Activated B cell treated with CpG ODN at 0.5 μM for 24 hours (primary cell): ENCODE data around the gene CUX1. TPM values are rescaled to one million over a fixed set of nuclear protein-coding genes. Genes with fewer than 3 reads are reported as not detected.
"Not testable (repeated sequence)": the region's sequence is repeated elsewhere in the genome, so short reads cannot be mapped to it uniquely, and the experiment has no call there.

ENCODE experiments used
- ATAC-seq: fragments of 200-7000 bp; cut with Tn5 transposase; one replicate; pipeline ENCODE4 v1.10.0; 2021; ENCODE audit warnings: low read depth, mild to moderate bottlenecking, moderate library complexity
- CTCF ChIA-PET: fragments of 350-600 bp; sonication (Branson Sonifier 250); formaldehyde crosslinking; loops from one replicate; lab custom pipeline; 2021; ENCODE audit warnings: antibody characterized with exemption; lab: Charles Lee
- POLR2A ChIA-PET: fragments of 350-600 bp; sonication (Branson Sonifier 250); formaldehyde crosslinking; loops from one replicate; lab custom pipeline; 2021; ENCODE audit warnings: antibody characterized with exemption; lab: Charles Lee
- DNase-seq: peaks from one replicate; pipeline ENCODE4 v3.0.0; 2022
- H3K27ac Mint-ChIP-seq: one replicate; pipeline ENCODE4 v1.8.0; 2020; ENCODE audit warnings: mixed read lengths
- H3K27me3 Mint-ChIP-seq: one replicate; pipeline ENCODE4 v1.8.0; 2021; ENCODE audit warnings: mixed read lengths
- H3K36me3 Mint-ChIP-seq: one replicate; pipeline ENCODE4 v1.8.0; 2021; ENCODE audit warnings: low read depth, mixed read lengths
- H3K4me1 Mint-ChIP-seq: one replicate; pipeline ENCODE4 v1.8.0; 2021; ENCODE audit warnings: mixed read lengths
- H3K4me3 Mint-ChIP-seq: one replicate; pipeline ENCODE4 v1.8.0; 2020; ENCODE audit warnings: mild to moderate bottlenecking, mixed read lengths
- H3K9me3 Mint-ChIP-seq: one replicate; pipeline ENCODE4 v1.8.0; 2020; ENCODE audit warnings: mixed read lengths
- intact Hi-C: fragments of 100-400 bp; cut with micrococcal nuclease; formaldehyde crosslinking; loops from one replicate; pipeline ENCODE4 v1.15.1; 2024
- total RNA-seq: library from RNA; stranded (reverse); gene quantifications from 2 replicates; pipeline ENCODE4 v1.2.3, GENCODE V29; 2022
- TF ChIP-seq, protein P1 (sequence below): fragments of 200-600 bp; IDR thresholded peaks from one replicate; pipeline ENCODE4 v1.8.0; 2022; ENCODE audit warnings: antibody characterized with exemption, mild to moderate bottlenecking

The CUX1 gene
- total RNA-seq, 1 donor from 2014 or later = 61.7 TPM

DNA sequence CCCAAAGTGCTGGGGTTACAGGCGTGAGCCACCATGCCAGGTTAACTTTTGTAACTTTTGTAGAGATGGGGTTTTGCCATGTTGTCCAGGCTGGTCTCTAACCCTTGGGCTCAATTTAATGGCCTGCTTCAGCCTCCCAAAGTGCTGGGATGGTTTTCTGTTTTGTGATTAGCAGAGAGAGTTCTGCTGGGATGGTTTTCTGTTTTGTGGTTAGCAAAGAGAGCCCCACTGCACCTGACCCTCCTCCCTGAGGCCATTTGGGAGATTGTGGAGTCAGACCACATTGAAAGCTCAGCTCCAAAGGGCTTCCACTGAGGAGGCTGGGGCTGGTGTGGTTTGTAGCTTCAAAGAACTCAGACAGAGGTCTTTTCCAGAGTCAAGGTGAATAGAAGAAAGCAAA is 29.6 kb upstream of the CUX1 start:
- TF ChIP-seq, protein P1, sequence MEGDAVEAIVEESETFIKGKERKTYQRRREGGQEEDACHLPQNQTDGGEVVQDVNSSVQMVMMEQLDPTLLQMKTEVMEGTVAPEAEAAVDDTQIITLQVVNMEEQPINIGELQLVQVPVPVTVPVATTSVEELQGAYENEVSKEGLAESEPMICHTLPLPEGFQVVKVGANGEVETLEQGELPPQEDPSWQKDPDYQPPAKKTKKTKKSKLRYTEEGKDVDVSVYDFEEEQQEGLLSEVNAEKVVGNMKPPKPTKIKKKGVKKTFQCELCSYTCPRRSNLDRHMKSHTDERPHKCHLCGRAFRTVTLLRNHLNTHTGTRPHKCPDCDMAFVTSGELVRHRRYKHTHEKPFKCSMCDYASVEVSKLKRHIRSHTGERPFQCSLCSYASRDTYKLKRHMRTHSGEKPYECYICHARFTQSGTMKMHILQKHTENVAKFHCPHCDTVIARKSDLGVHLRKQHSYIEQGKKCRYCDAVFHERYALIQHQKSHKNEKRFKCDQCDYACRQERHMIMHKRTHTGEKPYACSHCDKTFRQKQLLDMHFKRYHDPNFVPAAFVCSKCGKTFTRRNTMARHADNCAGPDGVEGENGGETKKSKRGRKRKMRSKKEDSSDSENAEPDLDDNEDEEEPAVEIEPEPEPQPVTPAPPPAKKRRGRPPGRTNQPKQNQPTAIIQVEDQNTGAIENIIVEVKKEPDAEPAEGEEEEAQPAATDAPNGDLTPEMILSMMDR = no peak
- Mint-ChIP-seq H3K27me3 (peaks cover 4% of the 10 kb centered on the region), H3K4me3 (no peak overlapping the region), H3K4me1 (no peaks in the 10 kb centered on the region), H3K36me3 (no peaks in the 10 kb centered on the region), H3K27ac (no peak overlapping the region), H3K9me3 (no peaks in the 10 kb centered on the region)
- no peak for ATAC-seq
- no peak for DNase-seq
- CTCF ChIA-PET = no interaction called here
- POLR2A ChIA-PET = no interaction called here
- intact Hi-C loops = no loop called here

DNA sequence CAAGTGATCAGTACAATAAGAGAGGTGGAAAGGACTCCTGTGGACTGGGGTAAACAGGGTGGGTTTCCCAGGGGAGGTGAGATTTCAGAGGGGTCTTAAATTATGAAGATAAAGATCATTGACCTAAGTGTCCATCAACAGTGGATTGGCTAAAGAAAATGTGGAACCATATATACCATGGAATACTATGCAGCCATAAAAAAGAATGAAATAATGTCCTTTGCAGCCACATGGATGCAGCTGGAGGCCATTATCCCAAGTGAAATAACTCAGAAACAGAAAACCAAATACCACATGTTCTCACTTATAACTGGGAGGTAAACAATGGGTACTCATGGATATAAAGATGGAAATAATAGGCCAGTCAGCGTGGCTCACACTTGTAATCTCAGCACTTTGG is 28.9 kb upstream of the CUX1 start:
- DNase-seq = no peak
- Mint-ChIP-seq H3K36me3 (no peaks in the 10 kb centered on the region), H3K4me1 (no peaks in the 10 kb centered on the region), H3K27ac (no peak overlapping the region), H3K9me3 (no peaks in the 10 kb centered on the region), H3K4me3 (no peak overlapping the region), H3K27me3 (peaks cover 2% of the 10 kb centered on the region)
- CTCF ChIA-PET = no interaction called here
- intact Hi-C loops = no loop called here
- no peak for ATAC-seq
- TF ChIP-seq, protein P1 = no peak
- POLR2A ChIA-PET = no interaction called here

DNA sequence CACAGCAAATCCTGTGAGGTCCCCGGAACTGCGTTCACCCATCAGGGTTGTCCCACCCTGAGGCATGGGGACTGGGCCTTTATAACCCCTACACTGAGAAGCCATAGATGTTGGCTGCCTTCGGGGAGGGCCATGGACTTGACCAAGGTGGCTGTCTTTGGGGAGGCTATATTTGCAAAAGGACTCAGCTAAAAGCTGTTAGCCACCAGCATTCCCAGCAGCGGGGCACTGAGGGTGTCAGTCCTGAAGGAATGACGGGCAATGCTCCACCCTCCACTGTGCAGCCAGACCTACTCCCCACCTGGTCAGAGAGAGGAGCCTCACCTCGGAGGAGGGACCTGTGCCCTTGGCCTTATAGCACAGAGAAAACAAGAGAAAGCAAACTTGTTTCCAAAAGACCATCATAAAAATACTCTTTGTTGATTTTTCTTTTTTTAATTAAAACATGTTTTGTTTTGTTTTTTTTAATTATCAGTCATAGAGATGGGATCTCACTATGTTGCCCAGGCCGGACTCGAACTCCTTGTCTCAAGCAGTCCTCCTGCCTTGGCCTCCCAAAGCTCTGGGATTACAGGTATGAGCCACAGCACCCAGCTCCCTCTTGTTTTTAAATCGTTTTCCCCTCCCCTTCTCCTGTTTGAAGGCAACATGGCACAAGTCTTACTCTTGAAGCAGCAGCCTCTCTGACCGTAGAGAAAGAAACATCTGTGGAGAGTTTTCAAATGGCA is 26.7 kb upstream of the CUX1 start:
- Mint-ChIP-seq H3K9me3 (no peaks in the 10 kb centered on the region), H3K4me1 (no peaks in the 10 kb centered on the region), H3K27me3 (no peaks in the 10 kb centered on the region), H3K27ac (no peak overlapping the region), H3K4me3 (no peak overlapping the region), H3K36me3 (no peaks in the 10 kb centered on the region)
- ChIA-PET CTCF (no interaction called here), POLR2A (no interaction called here)
- ATAC-seq (no peak), DNase-seq (no peak)
- intact Hi-C loops = no loop called here
- TF ChIP-seq, protein P1 = no peak

DNA sequence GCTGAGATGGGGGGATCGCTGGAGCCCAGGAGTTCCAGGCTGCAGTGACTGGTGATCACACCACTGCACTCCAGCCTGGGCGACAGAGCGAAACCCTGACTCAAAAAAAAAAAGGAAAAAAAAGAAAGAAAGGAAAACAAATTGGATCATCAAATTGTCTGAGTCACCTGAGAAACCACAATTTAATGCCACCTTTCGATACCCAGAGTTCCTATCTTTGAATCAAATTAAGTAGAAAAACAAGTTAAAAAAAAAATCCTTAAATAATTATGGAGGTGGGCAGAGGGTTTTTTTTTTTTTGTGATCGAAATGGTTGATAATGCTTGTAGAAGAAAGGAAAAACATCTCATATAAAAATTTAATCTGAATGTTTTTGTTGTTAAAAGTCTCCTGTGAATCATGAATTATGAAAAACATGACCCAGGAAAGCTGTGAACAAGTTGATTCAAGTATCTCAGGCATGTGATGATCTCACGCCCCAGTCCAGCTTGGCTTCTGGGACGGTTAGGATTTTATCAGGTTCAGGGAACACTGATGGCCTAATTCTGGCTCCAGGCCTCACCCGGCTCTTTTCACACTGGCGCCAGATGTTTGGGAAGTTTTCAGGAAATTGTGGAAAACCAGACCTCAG is 25.3 kb upstream of the CUX1 start:
- Mint-ChIP-seq H3K27me3 (peaks cover 3% of the 10 kb centered on the region), H3K36me3 (no peaks in the 10 kb centered on the region), H3K27ac (no peak overlapping the region), H3K4me3 (no peak overlapping the region), H3K9me3 (no peaks in the 10 kb centered on the region), H3K4me1 (no peaks in the 10 kb centered on the region)
- no peak for ATAC-seq
- intact Hi-C loops = no loop called here
- CTCF ChIA-PET = no interaction called here
- POLR2A ChIA-PET = no interaction called here
- TF ChIP-seq, protein P1 = no peak
- no peak for DNase-seq

DNA sequence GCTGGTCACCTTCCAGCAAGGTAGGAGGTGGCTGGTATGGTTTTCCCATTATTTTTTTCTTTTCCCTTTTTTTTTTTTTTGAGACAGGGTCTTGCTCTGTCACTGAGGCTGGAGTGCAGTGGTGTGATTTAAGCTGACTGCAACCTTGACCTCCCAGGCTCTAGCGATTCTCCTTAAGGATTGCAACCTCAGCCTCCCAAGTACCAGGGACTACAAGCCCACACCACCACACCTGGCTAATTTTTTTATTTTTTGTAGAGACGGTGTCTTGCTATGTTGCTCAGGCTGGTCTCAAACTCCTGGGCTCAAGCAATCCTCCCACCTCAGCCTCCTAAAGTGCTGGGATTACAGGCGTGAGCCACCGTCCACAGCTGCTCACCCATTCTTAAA is 24.7 kb upstream of the CUX1 start:
- not testable (repeated sequence) for H3K4me1 Mint-ChIP-seq

More for the DNA sequence above, 24.7 kb upstream of the CUX1 start:
- H3K4me3 Mint-ChIP-seq, CTCF ChIA-PET, H3K9me3 Mint-ChIP-seq, ATAC-seq, H3K27me3 Mint-ChIP-seq, POLR2A ChIA-PET, H3K36me3 Mint-ChIP-seq, DNase-seq, H3K27ac Mint-ChIP-seq, intact Hi-C loops: not testable (repeated sequence)
